Measurements from ENCODE around the gene RMRP. TPM values are rescaled to one million over a fixed set of nuclear protein-coding genes. Genes with fewer than 3 reads are reported as not detected.

The RMRP gene
- total and polyA plus RNA-seq, 2 donors (not counting 1 experiment from before 2014, with no cell fraction given), result 7,890 TPM; not detected in 1

GRCh38 chr9:35618325-35618727, 39.5 kb downstream of the RMRP start, which contains the start of gene CD72:
Gene CD72 (minus strand): TSS chr9:35618413. CDS start chr9:35618303, 110 bp downstream.
- Histone ChIP-seq H4K20me1 (ENCODE audit: control insufficient read depth, insufficient read depth, low read length, poor library complexity, severe bottlenecking) (peaks cover 35% of the 10 kb centered on the region), H3K4me1 (ENCODE audit: control insufficient read depth in 2 of 2, insufficient read depth in 2 of 2, low read length in 2 of 2) (peaks cover 74 to 90% of the 10 kb centered on the region in 2 donors), H3K79me2 (ENCODE audit: control insufficient read depth, insufficient read depth, low read length) (peaks cover 47% of the 10 kb centered on the region), H2AFZ (ENCODE audit: insufficient read depth, low read depth, low read length, poor library complexity, severe bottlenecking) (peak within 1 kb of the TSS; percentile 56), H3K9ac (ENCODE audit: low read length) (peak within 1 kb of the TSS; percentile 93), H3K4me2 (replicated peaks; ENCODE audit: low read depth, low read length, poor library complexity, severe bottlenecking) (peak within 1 kb of the TSS; percentile 76), H3K9me3 (ENCODE audit: control extremely low read depth in 1 of 3, control insufficient read depth in 2 of 3, insufficient read depth in 1 of 3, low read length in 2 of 3) (no peaks in the 10 kb centered on the region), H3K36me3 (replicated peaks in 1 of 2; ENCODE audit: control extremely low read depth in 1 of 2, control insufficient read depth in 1 of 2, extremely low read depth in 1 of 2, insufficient read depth in 2 of 2, low read length in 1 of 2) (peaks cover 4 to 29% of the 10 kb centered on the region in 2 experiments), H3K27ac (ENCODE audit: low read length in 2 of 2) (peak within 1 kb of the TSS; percentile 95 to 97), H3K4me3 (ENCODE audit: control extremely low read depth in 1 of 5, extremely low read depth in 1 of 5, insufficient read depth in 1 of 5, low read depth in 2 of 5, low read length in 4 of 5) (peak within 1 kb of the TSS; percentile 80 to 91 (median 90)), H3K27me3 (replicated peaks in 1 of 4; ENCODE audit: control extremely low read depth in 1 of 4, control insufficient read depth in 3 of 4, insufficient read depth in 4 of 4, low read length in 3 of 4) (no peaks in the 10 kb centered on the region)
- ChIA-PET CTCF (interaction anchor here (1.4 to 14.3 kb wide), 6 partner anchors 10 to 109 kb away, joined by 5 to 357 read pairs (median 112); partner anchors contain the start of genes ARHGEF39, CCDC107, RMRP and SIT1), POLR2A (interaction anchor here (1.4 to 7.1 kb wide), 7 partner anchors 13 to 114 kb away, joined by 5 to 114 read pairs (median 15); partner anchors contain the start of genes ARHGEF39, CCDC107, CREB3 and RMRP)
- ATAC-seq (ENCODE audit: low read depth) (peak; percentile 51), DNase-seq (peak; percentile 84)
- TF ChIP-seq EZH2 (IDR thresholded peaks at IDR 0.05; ENCODE audit: borderline replicate concordance, insufficient read depth, low read depth, low read length, poor library complexity, severe bottlenecking) (no peak), CTCF (IDR thresholded peaks at IDR 0.05) (no peak)
- Mint-ChIP-seq H3K4me3 (peak within 1 kb of the TSS; percentile 86), H3K27ac (peak within 1 kb of the TSS; percentile 86), H3K9me3 (ENCODE audit: insufficient read depth) (no peaks in the 10 kb centered on the region), H3K4me1 (peaks cover 89% of the 10 kb centered on the region), H3K27me3 (no peaks in the 10 kb centered on the region)
- WGBS (ENCODE audit: insufficient coverage), result 2% methylated on average over 4 of the region's 7 CpGs
- intact Hi-C loops (cut with micrococcal nuclease), result loop anchor here (1.0 kb wide), 1 partner anchor 101 kb away; no protein-coding TSS in a partner anchor

- H4K20me1 ChIP-seq (ENCODE audit: control insufficient read depth, insufficient read depth, low read length, poor library complexity, severe bottlenecking), result peaks cover 41% of the 10 kb centered on the region
- peak overlapping the region; percentile 56 for H2AFZ ChIP-seq (ENCODE audit: insufficient read depth, low read depth, low read length, poor library complexity, severe bottlenecking)
- no peak for TF ChIP-seq EZH2 (IDR thresholded peaks at IDR 0.05; ENCODE audit: borderline replicate concordance, insufficient read depth, low read depth, low read length, poor library complexity, severe bottlenecking)
- no peak for TF ChIP-seq CTCF (IDR thresholded peaks at IDR 0.05)
- H3K4me3 ChIP-seq (ENCODE audit: control extremely low read depth in 1 of 5, extremely low read depth in 1 of 5, insufficient read depth in 1 of 5, low read depth in 2 of 5, low read length in 4 of 5), result peak overlapping the region; percentile 80 to 91 (median 90)
- Mint-ChIP-seq H3K9me3 (ENCODE audit: insufficient read depth) (no peaks in the 10 kb centered on the region), H3K27ac (peak overlapping the region; percentile 86), H3K4me3 (peak overlapping the region; percentile 86), H3K4me1 (peaks cover 96% of the 10 kb centered on the region), H3K27me3 (no peaks in the 10 kb centered on the region)
- ATAC-seq (ENCODE audit: low read depth) (no peak), DNase-seq (no peak)
- H3K9ac ChIP-seq (ENCODE audit: low read length), result peak overlapping the region; percentile 93
- intact Hi-C loops (cut with micrococcal nuclease), result no loop called here
- 21% methylated on average over 8 of the region's 8 CpGs for WGBS (ENCODE audit: insufficient coverage)
- H3K36me3 ChIP-seq (replicated peaks in 1 of 2; ENCODE audit: control extremely low read depth in 1 of 2, control insufficient read depth in 1 of 2, extremely low read depth in 1 of 2, insufficient read depth in 2 of 2, low read length in 1 of 2), result peaks cover 8 to 36% of the 10 kb centered on the region in 2 experiments
- H3K4me1 ChIP-seq (ENCODE audit: control insufficient read depth in 2 of 2, insufficient read depth in 2 of 2, low read length in 2 of 2), result peaks cover 82 to 97% of the 10 kb centered on the region in 2 donors
- H3K9me3 ChIP-seq (ENCODE audit: control extremely low read depth in 1 of 3, control insufficient read depth in 2 of 3, insufficient read depth in 1 of 3, low read length in 2 of 3), result no peaks in the 10 kb centered on the region
- peaks cover 48% of the 10 kb centered on the region for H3K79me2 ChIP-seq (ENCODE audit: control insufficient read depth, insufficient read depth, low read length)
- peak overlapping the region; percentile 95 to 97 for H3K27ac ChIP-seq (ENCODE audit: low read length in 2 of 2)
- ChIA-PET CTCF (interaction anchor here (0.6 to 14.3 kb wide), 18 partner anchors 10 to 1462 kb away, joined by 3 to 357 read pairs (median 5); partner anchors contain the start of genes ARHGEF39, CCDC107, CREB3 and RMRP), POLR2A (interaction anchor here (0.7 to 7.1 kb wide), 8 partner anchors 12 to 132 kb away, joined by 3 to 114 read pairs (median 11); partner anchors contain the start of genes CCDC107, CREB3, RMRP and SIT1)
- H3K27me3 ChIP-seq (replicated peaks in 1 of 4; ENCODE audit: control extremely low read depth in 1 of 4, control insufficient read depth in 3 of 4, insufficient read depth in 4 of 4, low read length in 3 of 4), result no peaks in the 10 kb centered on the region
- H3K4me2 ChIP-seq (replicated peaks; ENCODE audit: low read depth, low read length, poor library complexity, severe bottlenecking), result peak overlapping the region; percentile 76
These were observed 40.3 kb downstream of the RMRP start for GRCh38 chr9:35617548-35617947.

Measured in B cell (primary cell).